Uterus (tissue), 4 donors: ENCODE measurements around the gene PTPRN2. TPM values are rescaled to one million over a fixed set of nuclear protein-coding genes. Genes with fewer than 3 reads are reported as not detected.

Experiments used
- DNase-seq, 2 donors: peaks; one replicate each; pipeline ENCODE4 v3.0.0-alpha.2; 2019 to 2020
- H3K27ac ChIP-seq, 2 donors: fragments of 200-600 bp; sonication (generic); 1 replicate in 1 of 2; 2 replicates in 1 of 2; pipeline ENCODE4 v1.5.1; 2016 to 2018
- H3K27me3 ChIP-seq, 2 donors: fragments of 200-600 bp; sonication (generic); one replicate each; pipeline ENCODE4 v1.5.1; 2018 to 2019; ENCODE audit warnings: control low read depth in 1 of 2
- H3K36me3 ChIP-seq, 2 donors: fragments of 200-600 bp; sonication (generic); one replicate each; pipeline ENCODE4 v1.5.1; 2019; ENCODE audit warnings: control low read depth in 1 of 2
- H3K4me1 ChIP-seq, 2 donors: fragments of 200-600 bp; sonication (generic); one replicate each; pipeline ENCODE4 v1.5.1; 2018 to 2019; ENCODE audit warnings: control low read depth in 1 of 2
- H3K4me3 ChIP-seq, 2 donors: fragments of 200-600 bp; sonication (generic); 1 replicate in 1 of 2; 2 replicates in 1 of 2; pipeline ENCODE4 v1.5.1; 2018 to 2019; ENCODE audit warnings: mild to moderate bottlenecking in 1 of 2
- H3K9me3 ChIP-seq, 2 donors: fragments of 200-600 bp; sonication (generic); one replicate each; pipeline ENCODE4 v1.5.1; 2019; ENCODE audit warnings: control low read depth in 1 of 2
- POLR2A ChIP-seq, 2 donors: fragments of 450-650 bp; IDR thresholded peaks; one replicate each; pipeline ENCODE4 v1.6.1; 2016; ENCODE audit warnings: antibody characterized with exemption in 2 of 2, mild to moderate bottlenecking in 1 of 2, moderate library complexity in 1 of 2
- intact Hi-C: fragments of 100-400 bp; cut with DNase I; formaldehyde crosslinking; loops from one replicate; pipeline ENCODE4 v1.15.1; 2023; ENCODE audit warnings: low total_unique reads
- total RNA-seq, 4 donors: library from RNA; depleted of rRNA in 3 of 4; stranded (reverse); fragments of >200 nt in 3 of 4; gene quantifications; one replicate each; pipeline versions ENCODE4 v1.1.0 to v1.2.4, GENCODE V29; 2014 to 2023
- TF ChIP-seq, protein P1 (sequence below), 4 experiments: fragments of 200-600 bp in 2 of 4; fragments of 450-650 bp in 2 of 4; sonication (generic) in 2 of 4; IDR thresholded peaks; one replicate each; pipeline ENCODE4 v1.5.1; 2016 to 2019; ENCODE audit warnings: antibody characterized with exemption in 4 of 4, mild to moderate bottlenecking in 2 of 4, moderate library complexity in 1 of 4
- donor health status: DM: yes; HTN: yes; CAD: no.

Gene PTPRN2
- total RNA-seq, 4 donors from 2014 or later = 1.2 to 5.2 (median 2.3) TPM

DNA sequence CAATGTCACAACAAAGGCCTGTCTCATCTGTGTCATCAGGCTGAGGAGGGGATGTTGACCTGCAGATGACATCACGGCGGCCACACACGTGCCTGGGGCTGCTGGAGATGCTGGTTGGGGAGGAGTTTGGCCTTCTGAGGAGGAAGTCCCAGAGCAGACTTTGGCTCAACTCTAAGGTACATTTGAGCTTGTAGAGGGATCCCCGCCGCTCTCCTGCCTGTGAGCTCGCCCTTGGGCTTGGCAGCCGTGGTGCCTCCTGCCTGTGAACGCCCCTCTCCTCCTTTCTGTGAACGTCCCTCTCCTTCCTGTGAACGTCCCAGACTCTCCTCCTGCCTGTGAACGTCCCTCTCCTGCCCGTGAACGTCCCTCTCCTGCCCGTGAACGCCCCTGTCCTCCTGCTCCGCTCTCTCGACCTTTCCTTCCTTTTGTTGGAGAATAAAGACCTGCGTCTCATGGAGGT, 1074.4 kb downstream of the PTPRN2 start:
- intact Hi-C loops = no loop called here
- no peak for DNase-seq

DNA sequence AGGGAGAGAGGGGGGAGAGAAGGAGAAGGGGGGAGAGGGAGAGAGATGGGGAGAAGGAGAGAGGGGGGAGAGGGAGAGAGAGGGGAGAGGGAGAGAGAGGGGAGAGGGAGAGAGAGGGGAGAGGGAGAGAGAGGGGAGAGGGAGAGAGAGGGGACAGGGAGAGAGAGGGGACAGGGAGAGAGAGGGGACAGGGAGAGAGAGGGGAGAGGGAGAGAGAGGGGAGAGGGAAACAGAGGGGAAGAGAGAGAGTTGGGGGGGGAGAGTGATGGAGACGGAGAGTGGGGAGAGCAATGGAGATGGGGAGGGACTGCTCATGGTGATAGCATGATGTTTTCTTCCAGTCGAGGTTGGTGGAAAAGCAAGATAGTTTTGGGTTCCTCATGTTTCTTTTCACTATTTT, 1078.4 kb downstream of the PTPRN2 start:
- TF ChIP-seq POLR2A (IDR thresholded peaks at IDR 0.05) = no peak
- TF ChIP-seq, protein P1, sequence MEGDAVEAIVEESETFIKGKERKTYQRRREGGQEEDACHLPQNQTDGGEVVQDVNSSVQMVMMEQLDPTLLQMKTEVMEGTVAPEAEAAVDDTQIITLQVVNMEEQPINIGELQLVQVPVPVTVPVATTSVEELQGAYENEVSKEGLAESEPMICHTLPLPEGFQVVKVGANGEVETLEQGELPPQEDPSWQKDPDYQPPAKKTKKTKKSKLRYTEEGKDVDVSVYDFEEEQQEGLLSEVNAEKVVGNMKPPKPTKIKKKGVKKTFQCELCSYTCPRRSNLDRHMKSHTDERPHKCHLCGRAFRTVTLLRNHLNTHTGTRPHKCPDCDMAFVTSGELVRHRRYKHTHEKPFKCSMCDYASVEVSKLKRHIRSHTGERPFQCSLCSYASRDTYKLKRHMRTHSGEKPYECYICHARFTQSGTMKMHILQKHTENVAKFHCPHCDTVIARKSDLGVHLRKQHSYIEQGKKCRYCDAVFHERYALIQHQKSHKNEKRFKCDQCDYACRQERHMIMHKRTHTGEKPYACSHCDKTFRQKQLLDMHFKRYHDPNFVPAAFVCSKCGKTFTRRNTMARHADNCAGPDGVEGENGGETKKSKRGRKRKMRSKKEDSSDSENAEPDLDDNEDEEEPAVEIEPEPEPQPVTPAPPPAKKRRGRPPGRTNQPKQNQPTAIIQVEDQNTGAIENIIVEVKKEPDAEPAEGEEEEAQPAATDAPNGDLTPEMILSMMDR (IDR thresholded peaks at IDR 0.05) = no peak
- Histone ChIP-seq H3K9me3 (no peaks in the 10 kb centered on the region), H3K4me1 (no peaks in the 10 kb centered on the region), H3K27me3 (no peaks in the 10 kb centered on the region), H3K36me3 (no peaks in the 10 kb centered on the region), H3K27ac (no peak overlapping the region), H3K4me3 (no peak overlapping the region)
- intact Hi-C loops = no loop called here
- DNase-seq = no peak

More for the DNA sequence above, 1074.4 kb downstream of the PTPRN2 start:
- Histone ChIP-seq H3K27ac (no peak overlapping the region), H3K4me1 (no peaks in the 10 kb centered on the region), H3K4me3 (no peak overlapping the region), H3K36me3 (no peaks in the 10 kb centered on the region), H3K27me3 (no peaks in the 10 kb centered on the region), H3K9me3 (no peaks in the 10 kb centered on the region)
- TF ChIP-seq, protein P1 (IDR thresholded peaks at IDR 0.05) = no peak
- no peak for TF ChIP-seq POLR2A (IDR thresholded peaks at IDR 0.05)

DNA sequence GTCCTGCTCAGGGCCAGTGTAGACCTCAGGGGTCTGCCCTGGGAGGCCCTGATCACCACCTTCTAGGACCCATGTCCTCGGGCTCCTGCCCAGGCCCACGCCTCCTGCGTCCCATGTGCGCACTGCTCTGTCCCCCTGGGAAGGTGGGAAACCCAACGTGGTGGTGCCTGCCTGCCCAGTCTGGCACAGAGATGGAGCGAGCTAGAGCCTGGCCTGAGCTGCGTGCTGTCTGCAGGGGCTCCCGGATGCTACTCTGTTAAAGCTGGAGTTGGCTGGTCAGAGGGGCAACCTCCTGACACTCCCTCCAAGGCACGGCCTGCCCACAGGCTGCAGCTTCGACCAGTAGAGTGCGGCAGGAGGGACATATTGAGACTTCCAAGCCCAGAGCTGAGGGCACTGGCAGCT, 1079.1 kb downstream of the PTPRN2 start:
- no peak for TF ChIP-seq POLR2A (IDR thresholded peaks at IDR 0.05)
- TF ChIP-seq, protein P1 (IDR thresholded peaks at IDR 0.05) = no peak
- H3K27ac ChIP-seq = no peak overlapping the region
- no peaks in the 10 kb centered on the region for H3K4me1 ChIP-seq
- no peaks in the 10 kb centered on the region for H3K27me3 ChIP-seq
- no peaks in the 10 kb centered on the region for H3K9me3 ChIP-seq
- intact Hi-C loops = no loop called here
- no peak overlapping the region for H3K4me3 ChIP-seq
- no peaks in the 10 kb centered on the region for H3K36me3 ChIP-seq
- no peak for DNase-seq

DNA sequence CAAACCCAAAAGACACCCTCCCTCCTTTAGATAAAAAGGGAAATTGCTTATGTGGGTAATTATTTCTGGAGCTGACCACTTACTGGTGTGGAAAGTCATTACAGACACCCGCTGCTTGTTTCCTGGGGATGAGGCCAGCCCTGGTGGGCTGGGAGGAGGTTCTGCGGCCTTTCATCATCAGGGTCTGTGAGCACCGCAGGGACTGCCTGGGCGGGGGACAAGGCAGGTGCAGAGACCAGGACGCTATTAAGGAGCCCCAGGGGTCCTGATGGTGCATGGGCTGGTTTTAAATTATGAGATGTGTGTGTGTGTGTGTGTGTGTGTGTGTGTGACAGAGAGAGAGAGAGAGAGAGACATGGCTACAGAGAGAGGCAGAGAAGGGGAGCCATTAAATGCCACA, 1079.6 kb downstream of the PTPRN2 start:
- no peak overlapping the region for H3K27ac ChIP-seq
- no peak for DNase-seq
- H3K9me3 ChIP-seq = no peaks in the 10 kb centered on the region
- H3K27me3 ChIP-seq = no peaks in the 10 kb centered on the region
- H3K36me3 ChIP-seq = no peaks in the 10 kb centered on the region
- no peak for TF ChIP-seq POLR2A (IDR thresholded peaks at IDR 0.05)
- TF ChIP-seq, protein P1 (IDR thresholded peaks at IDR 0.05) = no peak
- H3K4me3 ChIP-seq = no peak overlapping the region
- no peaks in the 10 kb centered on the region for H3K4me1 ChIP-seq
- intact Hi-C loops = no loop called here

- H3K36me3 ChIP-seq = no peaks in the 10 kb centered on the region
- intact Hi-C loops = no loop called here
- H3K4me1 ChIP-seq = no peaks in the 10 kb centered on the region
- TF ChIP-seq, protein P1 (IDR thresholded peaks at IDR 0.05) = no peak
- no peak for TF ChIP-seq POLR2A (IDR thresholded peaks at IDR 0.05)
- H3K27me3 ChIP-seq = no peaks in the 10 kb centered on the region
- DNase-seq = no peak
- no peak overlapping the region for H3K4me3 ChIP-seq
- H3K9me3 ChIP-seq = no peaks in the 10 kb centered on the region
- no peak overlapping the region for H3K27ac ChIP-seq
Measured at GRCh38 chr7:157506268-157506667, 1081.4 kb downstream of the PTPRN2 start.
